SIG-M5 treated with dmso at 0.1 percent for 504 hours (cell line): ENCODE measurements around the gene PPDPF.
"Not testable (repeated sequence)": the region's sequence is repeated elsewhere in the genome, so short reads cannot be mapped to it uniquely, and the experiment has no call there.

ENCODE experiments used
- DNase-seq: peaks from one replicate; lab custom pipeline; 2025; ENCODE audit not compliant: unreplicated experiment; lab: John Stamatoyannopoulos, UW

Gene PPDPF

DNA sequence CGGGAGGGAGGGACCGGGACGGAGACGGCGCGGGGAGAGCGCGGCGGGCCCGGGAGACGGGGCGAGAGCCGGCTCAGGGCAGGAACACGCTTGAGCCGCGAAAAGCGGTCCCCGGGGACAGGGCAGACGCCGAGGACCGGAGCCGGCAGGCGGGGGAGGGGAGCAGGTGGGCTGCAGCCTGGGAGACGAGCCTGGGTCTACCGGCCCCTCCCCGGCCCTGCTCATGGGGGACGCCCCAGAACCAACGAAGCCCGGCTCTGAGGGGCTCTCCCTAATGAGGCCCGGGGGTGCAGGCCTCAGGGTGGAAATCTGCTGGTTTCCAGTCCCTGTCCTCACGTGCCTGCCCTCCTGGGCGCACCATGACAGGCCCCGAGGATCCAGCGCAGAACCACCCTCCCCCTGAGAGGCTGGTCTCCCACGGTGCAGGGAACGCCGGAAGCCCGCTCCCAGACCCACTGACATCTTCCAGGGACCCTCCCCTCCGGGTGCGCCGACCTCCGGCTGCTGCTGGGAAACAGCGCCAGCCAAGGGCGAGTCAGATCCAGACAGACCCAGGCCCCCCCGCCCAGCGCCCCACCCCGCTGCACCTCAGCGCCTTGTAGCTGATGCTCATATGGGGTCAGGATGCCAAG is 21.1 kb upstream of the PPDPF start:
- DNase-seq = no peak

DNA sequence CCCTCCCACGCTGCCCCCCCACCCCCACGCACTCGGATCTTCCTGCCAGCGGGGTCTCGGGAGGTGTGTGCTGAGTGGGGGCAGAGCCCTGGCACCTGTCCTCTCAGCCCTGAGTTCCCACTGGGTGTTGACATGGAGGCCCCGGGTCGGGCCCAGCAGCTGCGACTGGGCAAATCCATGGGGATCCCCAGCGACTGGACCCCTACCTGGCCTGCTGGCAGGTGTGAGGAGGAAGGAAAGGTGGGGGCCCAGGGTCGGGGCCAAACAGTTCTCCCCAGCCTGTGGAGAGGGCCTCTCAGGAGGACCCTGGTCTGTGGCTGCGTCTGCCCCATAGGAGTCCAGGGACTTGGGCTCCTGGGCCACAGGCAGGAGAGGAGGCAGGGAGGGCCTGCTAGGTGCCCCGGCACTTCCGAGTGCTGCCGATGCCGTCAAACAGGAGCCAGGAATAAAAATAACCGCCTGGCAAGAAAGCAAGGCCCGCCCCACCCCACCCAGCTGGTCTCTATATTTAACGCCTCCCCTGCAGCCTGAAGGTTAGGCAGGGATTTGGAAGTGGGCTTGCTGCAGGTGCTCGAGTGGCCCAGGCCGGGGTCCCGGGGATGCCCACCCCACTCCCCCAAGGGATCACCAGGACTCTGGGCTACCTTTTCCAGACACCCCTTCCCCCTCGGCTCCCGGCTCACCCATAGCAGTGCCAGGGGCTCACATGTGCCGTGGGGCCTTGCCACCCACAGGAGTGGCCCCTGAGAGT is 20.2 kb upstream of the PPDPF start:
- no peak for DNase-seq

DNA sequence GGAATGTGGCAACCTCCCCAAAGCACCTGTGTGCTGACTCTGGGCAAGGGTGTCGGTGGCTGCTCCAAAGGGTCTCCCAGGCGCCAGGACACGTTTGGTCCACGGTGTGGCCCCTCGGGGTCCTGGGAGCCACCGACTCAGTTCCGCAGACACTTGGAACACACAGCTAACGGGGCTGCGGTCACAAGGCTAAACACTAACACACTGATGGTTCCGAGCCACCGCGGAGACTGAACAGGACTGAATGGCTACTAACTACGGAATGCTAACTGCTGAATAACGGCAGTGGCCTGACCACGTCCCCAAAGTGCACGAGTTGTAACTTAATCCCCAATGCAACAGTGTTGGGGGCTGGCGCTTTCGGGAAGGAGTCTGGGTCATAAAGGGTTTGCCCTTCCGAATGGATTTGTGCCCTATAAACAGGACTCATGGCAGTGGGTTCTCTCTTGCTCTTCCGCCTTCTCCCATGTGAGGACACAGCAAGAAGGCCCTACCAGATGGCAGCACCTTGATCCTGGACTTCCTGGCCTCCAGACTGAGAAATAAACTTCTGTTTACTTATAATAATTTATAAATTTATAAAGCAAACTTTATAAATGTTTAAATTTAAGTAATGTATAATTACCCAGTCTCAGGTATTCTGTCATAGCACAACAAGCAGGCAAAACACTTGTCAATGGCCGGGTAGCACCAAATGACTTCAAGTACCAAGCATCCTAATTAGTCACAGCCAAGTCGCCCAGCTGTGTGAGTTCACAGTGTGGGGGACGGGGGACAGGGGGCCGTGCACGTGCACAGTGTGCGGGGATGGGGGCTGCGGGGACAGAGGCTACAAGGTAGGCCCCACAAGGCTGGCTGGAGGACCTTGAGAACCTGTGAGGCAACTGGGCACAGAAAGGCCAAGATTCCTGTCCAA is 19.4 kb upstream of the PPDPF start:
- DNase-seq = no peak

DNA sequence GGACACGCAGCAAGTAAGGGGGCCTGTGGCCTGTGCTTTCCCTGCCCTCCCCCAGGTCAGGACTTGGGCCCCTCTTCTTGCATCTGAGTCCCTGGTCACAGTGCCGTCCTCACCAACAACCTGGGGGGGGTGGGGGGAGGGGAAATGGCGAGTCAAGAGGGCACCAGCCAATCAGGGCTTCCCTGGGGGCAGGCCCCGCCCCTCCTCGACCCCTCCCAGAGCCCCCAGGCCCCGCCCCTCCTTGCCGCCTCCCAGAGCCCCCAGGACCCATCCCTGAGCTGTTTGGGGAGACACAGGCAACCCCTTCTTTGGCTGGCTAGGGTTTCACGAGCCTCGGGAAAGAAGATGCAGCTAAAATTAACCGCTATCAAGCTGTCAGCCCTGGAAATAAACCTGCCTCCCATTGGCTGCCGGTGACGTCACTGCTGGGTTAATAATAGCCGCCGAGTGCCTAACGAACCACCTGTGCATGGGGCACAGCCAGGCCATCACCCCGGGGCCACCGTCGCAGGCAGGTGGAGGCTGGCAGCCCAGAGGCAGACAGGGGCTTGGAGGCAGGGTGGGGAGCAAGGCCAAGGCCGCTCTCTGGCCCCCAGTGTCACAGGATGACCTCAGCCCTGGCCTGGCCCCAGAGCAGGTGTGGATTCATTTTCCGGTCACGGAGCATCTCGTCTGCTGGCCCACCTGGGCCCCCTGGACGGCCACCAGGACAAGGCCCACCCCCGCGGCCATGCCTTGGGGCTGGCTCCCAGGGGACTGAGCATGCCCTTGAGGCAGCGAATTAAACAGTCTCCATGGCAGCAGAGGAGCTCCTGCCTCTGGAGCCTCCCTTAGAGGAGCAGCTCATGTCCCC is 18.5 kb upstream of the PPDPF start:
- DNase-seq = no peak

DNA sequence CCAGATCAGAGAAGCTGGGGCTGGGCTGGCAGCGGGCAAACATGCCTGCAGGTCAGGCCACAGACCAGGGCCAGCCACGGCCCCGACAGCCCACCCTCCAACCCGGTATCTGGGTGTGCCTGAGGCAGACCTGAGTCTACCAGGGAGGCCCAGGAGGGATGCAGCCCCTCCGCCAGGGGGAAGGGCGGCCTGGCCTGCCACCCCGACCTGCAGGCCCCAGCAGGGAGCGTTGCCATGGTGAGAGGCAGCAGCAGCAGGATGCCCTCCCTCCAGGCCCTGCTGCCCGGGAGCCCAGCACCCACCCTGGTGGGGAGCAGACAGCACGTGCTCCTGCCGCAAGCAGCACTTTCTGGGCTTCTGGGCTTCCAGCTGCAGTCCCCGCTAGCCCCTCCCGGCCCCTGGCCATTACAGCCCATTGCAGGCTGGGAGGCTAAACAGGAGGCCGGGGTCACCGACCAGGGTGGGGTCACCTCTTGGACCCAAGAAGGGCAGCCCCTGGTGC is 17.8 kb upstream of the PPDPF start:
- no peak for DNase-seq

DNA sequence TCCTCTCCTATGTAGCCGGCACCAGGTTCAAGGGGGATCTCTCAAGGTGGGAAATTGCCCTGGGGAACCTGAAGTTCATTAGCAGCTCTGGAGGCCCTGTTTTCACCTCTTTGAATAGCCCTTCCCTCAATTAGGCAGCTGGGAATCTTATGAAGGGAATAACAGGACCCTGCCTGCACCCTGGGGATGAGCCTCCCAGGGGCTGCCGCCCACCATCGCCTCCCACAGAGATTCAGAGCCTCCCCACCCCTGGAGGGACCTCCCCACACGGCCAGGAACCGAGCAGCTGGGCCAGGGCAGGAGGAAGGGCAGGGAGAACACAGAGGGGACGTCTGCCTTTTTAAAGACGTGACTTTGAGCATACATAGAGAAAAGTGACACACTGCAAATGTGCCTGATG is 17.0 kb upstream of the PPDPF start:
- DNase-seq = no peak

DNA sequence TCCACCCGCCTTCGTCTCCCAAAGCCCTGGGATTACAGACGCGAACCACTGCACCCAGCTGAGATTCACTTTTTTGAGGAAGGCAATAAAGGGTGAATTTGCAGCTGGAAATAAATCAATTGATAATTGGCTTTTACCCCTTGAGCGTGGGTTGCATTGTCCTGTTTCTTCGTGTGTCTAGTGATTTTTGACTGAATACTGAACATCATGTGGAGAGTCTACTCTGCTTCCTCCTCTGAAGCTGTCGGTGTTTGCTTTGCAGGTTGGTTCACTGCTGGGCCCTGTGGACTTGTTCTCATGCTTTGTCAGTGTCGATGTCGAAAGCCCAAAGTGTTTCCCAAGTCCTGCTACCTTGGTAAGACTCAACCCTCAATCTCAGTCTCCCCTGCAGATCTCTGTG is 15.9 kb upstream of the PPDPF start:
- no peak for DNase-seq

DNA sequence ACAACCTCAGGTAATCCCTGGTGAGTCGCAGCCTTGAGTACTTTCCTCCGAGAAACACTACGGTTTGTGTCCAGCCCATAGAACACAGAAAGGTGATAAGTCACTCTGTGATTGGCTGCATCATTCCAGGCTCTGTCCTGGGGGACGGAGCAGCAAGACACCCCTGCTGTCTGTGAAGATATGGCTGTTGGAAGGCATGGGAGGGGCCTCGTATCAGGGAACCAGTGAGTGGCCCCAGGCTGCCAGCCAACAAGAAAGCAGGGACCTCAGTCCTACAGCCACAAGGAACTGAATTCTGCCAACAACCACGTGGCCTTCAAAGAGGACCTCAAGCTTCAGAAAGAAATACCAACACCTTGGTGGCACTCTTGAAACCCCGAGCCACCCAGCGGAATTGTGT is 15.3 kb upstream of the PPDPF start:
- DNase-seq = no peak

DNA sequence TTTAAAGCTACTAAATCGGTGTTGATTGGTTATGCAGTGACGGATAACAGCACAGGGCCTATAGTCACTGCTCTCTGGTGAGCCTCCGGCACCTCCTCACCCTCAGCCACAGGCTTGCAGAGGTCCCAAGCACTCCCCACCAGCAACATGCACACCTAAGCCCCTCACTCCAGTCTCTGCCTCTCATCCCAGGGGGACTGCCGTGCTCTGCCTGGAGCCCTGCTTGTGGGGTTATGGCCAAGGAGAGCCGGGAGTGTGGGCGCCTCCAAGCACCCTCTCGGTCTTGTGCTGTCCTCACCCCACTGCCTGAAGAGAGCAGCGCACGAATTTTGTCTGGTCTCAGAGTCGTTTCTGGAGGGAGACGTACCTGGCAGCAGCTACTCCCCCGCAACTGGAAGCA is 14.8 kb upstream of the PPDPF start:
- DNase-seq = no peak

DNA sequence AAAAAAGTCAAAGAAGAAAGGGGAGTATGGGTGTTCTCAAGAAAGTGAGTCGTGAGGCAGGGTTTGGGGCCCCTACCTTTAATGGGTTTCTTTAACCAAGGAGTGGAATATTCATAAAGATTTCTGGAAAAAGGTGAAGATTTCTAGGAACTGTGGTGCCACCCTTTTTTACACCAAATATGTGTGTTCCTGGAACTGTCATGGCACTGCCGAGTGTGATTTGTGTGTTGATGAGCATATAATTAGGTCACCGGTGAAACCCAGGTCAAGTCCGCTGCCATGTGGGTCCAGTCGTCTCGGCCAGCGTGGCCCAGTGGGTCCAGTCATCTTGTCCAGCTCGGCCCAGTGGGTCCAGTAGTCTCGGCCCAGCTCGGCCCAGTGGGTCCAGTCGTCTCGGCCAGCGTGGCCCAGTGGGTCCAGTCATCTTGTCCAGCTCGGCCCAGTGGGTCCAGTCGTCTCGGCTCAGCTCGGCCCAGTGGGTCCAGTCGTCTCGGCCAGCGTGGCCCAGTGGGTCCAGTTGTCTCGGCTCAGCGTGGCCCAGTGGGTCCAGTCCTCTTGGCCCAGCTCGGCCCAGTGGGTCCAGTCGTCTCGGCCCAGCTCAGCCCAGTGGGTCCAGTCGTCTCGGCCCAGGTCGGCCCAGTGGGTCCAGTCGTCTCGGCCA is 13.4 kb upstream of the PPDPF start:
- no peak for DNase-seq

DNA sequence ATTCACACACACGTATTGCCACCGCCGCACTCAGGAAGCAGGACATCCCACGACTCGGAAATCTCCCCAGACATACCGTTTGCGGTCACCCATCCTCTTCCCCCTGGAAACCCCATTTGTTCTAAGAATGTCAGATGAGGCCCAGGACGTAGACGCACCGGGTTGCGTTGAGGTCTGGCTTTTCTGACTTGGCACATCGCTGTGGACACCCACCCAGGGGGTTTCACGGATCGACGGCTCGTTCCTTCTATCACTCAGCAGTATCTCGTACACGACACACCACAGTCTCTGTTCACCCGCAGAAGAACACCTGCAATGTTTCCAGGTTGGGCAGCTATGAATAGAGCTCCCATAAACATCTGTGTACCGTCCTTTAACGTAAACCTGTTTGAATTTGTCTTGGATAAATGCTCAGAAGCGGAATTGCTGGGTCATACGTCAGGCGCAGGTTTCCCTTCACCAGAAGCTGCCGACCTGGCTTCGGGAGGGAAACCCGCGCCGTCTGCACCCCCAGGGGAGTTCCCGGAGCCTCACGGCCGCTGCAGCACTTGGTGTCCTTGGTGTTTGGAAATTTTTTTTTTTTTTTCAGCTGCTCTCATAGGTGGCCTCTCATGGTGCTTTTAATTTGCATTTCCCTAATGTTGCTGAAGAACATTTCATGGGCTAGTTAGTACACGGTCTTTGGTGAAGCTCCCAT is 12.3 kb upstream of the PPDPF start:
- DNase-seq = no peak

DNA sequence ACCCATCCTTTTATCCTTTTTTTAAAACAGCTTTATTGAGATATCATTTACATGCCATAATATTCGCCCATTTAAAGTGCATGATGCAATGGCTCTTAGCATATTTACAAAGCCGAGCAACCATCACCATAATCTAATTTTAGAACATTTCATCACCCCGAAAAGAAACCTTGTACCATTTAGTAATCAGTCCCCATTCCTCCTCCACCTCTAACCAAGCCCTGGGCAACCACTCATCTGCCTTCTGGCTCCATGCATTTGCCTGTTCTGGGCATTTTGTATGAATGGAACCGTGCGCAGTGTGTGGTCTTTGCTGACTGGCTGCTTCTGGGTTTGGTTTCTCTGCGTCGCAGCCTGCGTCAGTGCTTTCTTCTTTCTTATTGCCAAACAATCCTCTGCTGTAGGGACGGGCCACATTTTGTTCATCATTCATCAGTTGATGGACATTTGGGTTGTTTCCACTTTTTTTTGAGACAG is 11.4 kb upstream of the PPDPF start:
- DNase-seq = peak; percentile 53

DNA sequence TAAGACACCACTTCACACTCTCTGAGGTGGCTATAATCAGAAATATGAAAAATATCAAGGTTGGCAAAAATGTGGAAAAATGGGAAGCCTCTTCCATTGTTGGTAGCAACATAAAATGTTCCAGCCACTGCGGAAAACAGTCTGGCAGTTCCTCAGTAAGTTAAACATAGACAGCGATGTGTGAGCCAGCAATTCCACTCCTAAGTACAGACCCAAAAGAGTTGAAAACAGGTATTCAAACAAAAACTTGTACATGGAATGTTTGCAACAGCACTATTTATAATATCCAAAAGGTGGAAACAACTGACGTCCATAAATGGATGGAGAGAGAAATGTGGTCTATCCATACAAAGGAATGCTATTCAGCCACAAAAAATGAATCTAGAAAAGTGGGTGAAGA is 7.4 kb upstream of the PPDPF start:
- no peak for DNase-seq

DNA sequence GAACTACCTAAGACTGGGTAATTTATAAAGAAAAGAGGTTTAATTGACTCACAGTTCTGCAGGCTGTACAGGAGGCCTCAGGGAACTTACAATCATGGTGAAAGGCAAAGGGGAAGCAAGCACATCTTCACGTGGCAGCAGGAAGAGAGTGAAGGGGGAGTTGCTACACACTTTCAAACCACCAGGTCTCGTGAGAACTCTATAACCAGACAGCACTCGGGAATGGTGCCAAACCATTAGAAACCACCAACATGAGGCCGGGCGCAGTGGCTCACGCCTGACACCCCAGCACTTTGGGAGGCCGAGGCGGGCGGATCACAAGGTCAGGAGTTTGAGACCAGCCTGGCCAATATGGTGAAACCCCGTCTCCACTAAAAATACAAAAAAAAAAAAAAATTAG is 6.0 kb upstream of the PPDPF start:
- not testable (repeated sequence) for DNase-seq

DNA sequence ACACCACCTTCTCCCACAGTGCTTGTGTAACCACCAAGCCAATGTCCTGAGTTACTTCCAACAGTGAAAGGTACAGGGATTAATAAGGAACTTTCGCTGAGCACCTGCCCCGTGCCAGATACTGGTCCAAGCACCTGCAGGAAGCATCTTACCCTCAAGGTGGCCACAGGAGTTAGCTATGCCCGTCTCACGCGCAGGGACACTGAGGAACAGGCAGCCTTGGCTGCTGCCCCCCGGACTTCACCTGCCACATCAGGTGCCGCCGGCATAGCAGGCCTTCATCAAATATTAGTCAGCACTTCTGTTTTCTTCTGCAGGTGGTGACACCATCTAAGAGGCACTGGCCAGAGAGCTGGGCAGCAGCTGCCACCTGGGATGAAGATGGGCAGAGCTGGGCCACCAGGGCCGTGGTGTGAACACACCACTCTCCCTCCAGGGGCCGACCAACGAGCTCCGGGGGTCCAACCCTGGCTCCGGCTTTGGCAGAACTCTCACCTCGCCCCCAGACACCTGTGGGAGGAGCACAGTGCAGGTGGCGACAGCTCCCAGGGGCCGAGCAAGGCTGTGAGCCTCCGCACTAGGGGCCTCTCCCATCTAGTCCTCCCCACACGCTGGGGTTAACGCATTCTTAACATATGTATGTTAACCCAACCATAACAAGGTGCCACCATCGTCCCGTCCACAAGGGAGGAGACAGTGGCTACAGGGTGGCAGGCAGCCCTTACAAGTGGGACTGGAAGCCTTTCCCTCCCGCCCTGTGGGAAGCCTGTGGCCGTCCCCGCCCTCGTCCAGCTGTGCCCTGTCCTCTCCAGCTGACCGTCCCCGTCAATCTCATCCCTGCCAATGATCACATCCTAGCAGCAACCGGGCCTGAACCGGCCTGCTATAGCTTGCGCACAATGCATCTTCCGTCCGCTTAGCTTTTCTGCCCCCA is 2.9 kb upstream of the PPDPF start:
- no peak for DNase-seq

DNA sequence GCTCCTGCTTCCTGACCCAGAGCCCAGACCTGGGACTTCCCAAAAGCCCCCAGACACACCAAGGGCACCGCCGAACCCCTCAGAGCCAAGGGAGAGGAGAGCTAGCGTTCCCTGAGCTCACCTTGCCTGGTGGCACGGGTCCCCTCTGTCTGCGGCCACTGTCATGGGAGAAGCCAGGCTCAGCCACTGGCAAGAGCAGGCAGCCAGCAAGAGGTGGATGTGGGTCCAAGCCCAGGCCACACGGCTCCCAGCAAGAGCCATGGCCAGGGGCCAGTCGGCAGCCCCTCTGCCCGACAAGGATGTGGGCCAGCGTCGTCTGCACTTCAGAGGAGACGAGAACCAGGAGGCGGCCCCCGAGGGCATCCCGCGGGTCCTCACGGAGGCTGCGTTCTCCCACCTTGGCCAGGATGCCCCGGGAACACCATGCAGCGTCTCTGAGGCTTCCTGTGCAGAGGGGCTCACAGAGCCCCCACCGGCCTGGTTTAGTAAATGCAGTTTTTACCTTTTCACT is 2.2 kb upstream of the PPDPF start:
- no peak for DNase-seq

DNA sequence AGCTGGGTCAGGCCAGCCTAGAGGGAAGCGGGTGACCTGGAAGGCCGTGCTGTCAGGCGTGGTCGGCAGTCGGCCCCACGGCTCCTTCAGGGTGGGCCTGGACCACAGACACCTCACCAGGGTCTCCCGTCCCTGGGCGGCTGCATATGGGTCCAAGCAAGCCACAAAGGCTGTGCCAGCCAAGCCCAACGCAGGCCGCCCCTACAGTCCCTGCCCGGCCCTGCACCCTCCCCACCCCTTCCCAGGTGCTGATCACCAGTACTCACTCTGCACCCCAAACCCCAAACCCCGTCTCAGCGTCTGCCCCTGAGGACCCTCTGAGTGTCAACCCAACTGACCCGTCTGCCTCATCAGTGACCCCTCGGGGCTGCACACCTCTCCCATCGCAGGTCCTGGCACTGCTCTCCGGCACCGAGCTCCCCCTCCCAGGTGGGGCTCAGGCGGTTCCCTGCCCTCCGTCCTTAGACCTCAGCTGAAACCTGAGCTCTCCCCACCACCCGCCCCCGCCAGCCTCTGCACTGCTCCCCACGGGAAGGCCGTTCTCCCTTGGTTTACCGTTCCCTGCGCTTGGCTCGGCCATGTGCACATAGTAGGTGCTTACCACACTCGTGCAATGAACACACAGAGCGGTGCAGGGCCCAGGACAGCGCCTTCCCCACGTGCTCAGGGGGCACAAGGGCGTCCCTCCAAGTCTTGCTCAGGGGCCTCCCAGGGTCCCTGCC is 1.5 kb upstream of the PPDPF start:
- DNase-seq = no peak
